Lower lobe of right lung (tissue), 2 donors: Measurements from ENCODE around the gene LINC01488. TPM values are rescaled to one million over a fixed set of nuclear protein-coding genes. Genes with fewer than 3 reads are reported as not detected.

Experiments used
- ATAC-seq, 2 donors: fragments of 200-7000 bp; cut with Tn5 transposase; one replicate each; pipeline ENCODE4 v1.9.1; 2020 to 2022; ENCODE audit warnings: mild to moderate bottlenecking in 2 of 2, moderate library complexity in 2 of 2
- DNase-seq: peaks from one replicate; pipeline ENCODE4 v3.0.0-alpha.2; 2020
- H3K27ac ChIP-seq: fragments of 200-600 bp; one replicate; pipeline ENCODE4 v1.8.0; 2022
- H3K27me3 ChIP-seq: fragments of 200-600 bp; one replicate; pipeline ENCODE4 v1.8.0; 2022; ENCODE audit warnings: low read depth
- H3K36me3 ChIP-seq: fragments of 200-600 bp; one replicate; pipeline ENCODE4 v1.8.0; 2022; ENCODE audit warnings: mild to moderate bottlenecking
- H3K4me1 ChIP-seq: fragments of 200-600 bp; one replicate; pipeline ENCODE4 v1.8.0; 2022
- H3K4me3 ChIP-seq: fragments of 200-600 bp; one replicate; pipeline ENCODE4 v1.8.0; 2022; ENCODE audit warnings: mild to moderate bottlenecking
- H3K9me3 ChIP-seq: fragments of 200-600 bp; one replicate; pipeline ENCODE4 v1.8.0; 2022
- intact Hi-C: fragments of 100-400 bp; cut with DNase I; formaldehyde crosslinking; loops from one replicate; pipeline ENCODE4 v1.11.0; 2022
- total RNA-seq: library from RNA; stranded (reverse); fragmentation: NEBNext Ultra II Directional; extraction: Animal tissue kit (Norgen Biotek cat#: 25700); gene quantifications from one replicate; pipeline ENCODE4 v1.2.1, GENCODE V29; 2021
- TF ChIP-seq, protein P1 (sequence below): fragments of 200-600 bp; IDR thresholded peaks from one replicate; pipeline ENCODE4 v1.8.0; 2022; ENCODE audit warnings: antibody characterized with exemption, mild to moderate bottlenecking
- donor health status: DM: no; HTN: yes; CAD: no; lungs with severe emphysema.

Gene LINC01488
- total RNA-seq, 1 donor from 2014 or later: not detected

DNA sequence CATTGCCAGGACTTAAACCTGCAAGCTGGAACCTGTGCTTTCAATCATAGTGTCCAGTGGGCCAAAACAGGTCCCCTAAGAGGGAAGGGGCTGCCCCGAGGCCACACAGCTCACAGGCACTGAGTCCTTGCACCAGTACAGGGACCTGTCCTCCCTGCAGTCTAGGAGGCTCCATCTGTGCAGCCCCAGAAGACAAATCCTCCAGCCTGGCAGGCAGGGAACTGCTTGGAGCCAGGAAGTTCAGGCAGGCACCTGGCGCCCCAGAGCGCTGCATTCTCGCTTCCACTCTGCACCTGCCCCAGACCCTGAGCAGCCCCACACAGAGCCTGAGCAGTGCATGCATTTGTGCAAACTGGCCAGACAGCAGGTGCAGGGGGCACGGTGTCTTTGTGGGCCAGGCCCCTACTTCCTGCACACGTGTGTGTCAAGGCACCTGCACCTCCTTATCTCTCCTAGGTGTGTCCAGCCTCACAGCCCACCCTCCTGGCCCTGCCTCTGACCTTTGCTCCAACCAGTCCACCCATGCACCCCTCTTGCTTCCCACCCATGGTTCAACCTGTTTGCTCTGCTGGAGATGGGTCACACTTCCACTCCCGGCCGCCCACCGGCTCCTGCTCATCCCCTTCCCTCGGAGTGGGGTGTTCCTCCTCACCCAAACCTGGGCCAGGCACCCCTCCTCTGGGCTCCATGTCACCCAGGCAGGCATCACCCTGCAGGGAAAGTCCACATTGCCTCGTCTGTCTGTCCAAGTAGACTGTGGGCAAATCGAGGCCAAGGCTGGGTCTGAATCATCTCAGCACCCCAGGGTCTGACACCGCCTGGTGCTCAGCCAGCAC lies 19.0 kb downstream of the LINC01488 start:
- no peak for ATAC-seq
- Histone ChIP-seq H3K4me1 (peaks cover 19% of the 10 kb centered on the region), H3K36me3 (no peaks in the 10 kb centered on the region), H3K9me3 (no peaks in the 10 kb centered on the region), H3K27me3 (no peaks in the 10 kb centered on the region), H3K4me3 (no peak overlapping the region), H3K27ac (no peak overlapping the region)
- TF ChIP-seq, protein P1, sequence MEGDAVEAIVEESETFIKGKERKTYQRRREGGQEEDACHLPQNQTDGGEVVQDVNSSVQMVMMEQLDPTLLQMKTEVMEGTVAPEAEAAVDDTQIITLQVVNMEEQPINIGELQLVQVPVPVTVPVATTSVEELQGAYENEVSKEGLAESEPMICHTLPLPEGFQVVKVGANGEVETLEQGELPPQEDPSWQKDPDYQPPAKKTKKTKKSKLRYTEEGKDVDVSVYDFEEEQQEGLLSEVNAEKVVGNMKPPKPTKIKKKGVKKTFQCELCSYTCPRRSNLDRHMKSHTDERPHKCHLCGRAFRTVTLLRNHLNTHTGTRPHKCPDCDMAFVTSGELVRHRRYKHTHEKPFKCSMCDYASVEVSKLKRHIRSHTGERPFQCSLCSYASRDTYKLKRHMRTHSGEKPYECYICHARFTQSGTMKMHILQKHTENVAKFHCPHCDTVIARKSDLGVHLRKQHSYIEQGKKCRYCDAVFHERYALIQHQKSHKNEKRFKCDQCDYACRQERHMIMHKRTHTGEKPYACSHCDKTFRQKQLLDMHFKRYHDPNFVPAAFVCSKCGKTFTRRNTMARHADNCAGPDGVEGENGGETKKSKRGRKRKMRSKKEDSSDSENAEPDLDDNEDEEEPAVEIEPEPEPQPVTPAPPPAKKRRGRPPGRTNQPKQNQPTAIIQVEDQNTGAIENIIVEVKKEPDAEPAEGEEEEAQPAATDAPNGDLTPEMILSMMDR: no peak
- intact Hi-C loops: no loop called here
- DNase-seq: peak; percentile 33

DNA sequence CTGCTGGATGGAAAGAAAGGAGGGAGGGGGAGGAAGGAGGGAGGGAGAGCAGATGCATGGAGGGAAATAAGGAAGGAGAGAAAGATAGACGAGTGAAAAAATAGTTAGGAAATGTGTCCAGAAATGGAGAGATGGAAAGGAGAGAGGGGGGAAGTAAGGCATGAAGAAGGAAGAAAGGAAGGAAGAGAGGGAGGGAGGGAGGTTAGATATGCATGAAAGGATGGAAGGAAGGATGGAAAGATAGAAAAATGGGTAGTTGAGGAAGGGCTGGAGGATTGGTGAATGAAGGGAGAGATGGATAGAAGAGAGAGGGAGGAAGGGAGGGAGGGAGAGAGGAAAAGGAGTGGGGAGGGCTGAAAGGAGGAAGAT lies 19.6 kb downstream of the LINC01488 start:
- H3K4me1 ChIP-seq: peaks cover 16% of the 10 kb centered on the region
- no peak for ATAC-seq
- no peak overlapping the region for H3K27ac ChIP-seq

DNA sequence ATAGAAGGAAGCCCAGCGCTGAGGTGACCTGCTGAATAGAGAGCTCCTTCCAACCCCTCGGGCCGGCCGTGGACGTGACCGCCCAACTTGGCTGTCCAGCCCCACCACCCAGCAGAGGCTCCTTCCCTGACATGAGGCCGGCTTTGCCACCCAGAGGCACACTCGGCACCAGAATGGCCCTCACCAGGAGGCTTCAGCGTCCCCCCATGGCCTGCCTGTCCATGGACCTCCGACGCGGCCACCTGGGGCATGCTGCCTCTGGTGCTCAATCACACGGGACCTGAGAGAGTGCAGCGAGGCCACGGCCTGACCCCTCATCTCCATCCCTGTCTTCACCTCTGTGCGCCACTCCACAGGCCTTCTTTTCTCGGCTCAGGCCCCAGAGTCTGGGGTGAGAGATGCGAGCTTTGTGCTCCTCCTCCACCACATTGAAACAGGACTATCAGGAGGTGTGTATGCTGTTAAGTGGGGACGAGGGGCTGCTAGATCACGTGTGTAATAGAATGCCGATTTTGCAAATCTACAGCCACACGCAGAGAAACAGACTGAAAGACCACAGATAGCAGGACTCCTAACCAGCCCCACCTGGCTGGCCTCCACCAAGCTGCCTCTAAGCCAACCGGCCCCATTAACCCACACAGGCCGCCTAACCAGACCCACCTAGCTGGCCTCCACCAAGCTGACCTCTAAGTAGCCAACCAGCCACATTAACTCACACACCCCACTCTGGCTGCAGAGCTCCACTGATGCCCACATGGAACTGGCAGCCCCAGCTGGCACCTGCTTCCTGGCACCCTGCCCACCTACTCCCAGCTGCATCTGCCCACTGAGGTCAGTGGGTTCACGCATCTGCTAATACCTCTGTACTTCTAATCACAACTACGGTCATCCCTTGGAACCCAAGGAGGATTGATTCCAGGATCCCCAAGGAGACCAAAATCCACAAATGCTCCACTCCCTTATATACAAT lies 20.7 kb downstream of the LINC01488 start:
- Histone ChIP-seq H3K27ac (no peak overlapping the region), H3K36me3 (no peaks in the 10 kb centered on the region), H3K4me1 (peaks cover 5% of the 10 kb centered on the region), H3K9me3 (no peaks in the 10 kb centered on the region), H3K4me3 (no peak overlapping the region), H3K27me3 (no peaks in the 10 kb centered on the region)
- intact Hi-C loops: no loop called here
- TF ChIP-seq, protein P1: no peak
- no peak for DNase-seq
- peak in 1 of 2 donors; percentile 21 for ATAC-seq

More for the DNA sequence above, 19.6 kb downstream of the LINC01488 start:
- H3K4me3 ChIP-seq: no peak overlapping the region
- DNase-seq: no peak
- intact Hi-C loops: no loop called here
- H3K36me3 ChIP-seq: no peaks in the 10 kb centered on the region
- no peaks in the 10 kb centered on the region for H3K27me3 ChIP-seq
- TF ChIP-seq, protein P1: no peak
- H3K9me3 ChIP-seq: no peaks in the 10 kb centered on the region

DNA sequence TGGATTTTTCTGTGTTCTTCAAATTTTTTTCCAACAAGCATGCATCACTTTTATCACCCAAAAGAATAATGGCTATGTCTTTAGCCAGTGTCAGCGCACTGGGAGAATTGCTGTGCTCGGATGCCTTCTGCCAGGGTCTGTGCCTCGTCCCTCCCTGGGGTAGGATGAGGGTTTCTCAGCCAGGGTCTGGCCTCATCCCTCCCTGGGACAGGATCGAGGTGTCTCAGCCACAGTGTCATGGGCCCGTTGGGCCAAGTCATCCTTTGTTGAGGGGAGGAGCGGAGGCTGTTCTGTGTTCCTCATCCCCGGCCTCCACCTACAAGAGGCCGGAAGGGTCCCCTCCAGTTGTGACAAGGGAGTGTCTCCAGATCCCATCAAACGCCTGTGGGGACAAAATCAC lies 22.7 kb downstream of the LINC01488 start:
- H3K4me3 ChIP-seq: no peak overlapping the region
- H3K36me3 ChIP-seq: no peaks in the 10 kb centered on the region
- ATAC-seq: no peak
- H3K9me3 ChIP-seq: no peaks in the 10 kb centered on the region
- H3K27ac ChIP-seq: no peak overlapping the region
- TF ChIP-seq, protein P1: no peak
- H3K4me1 ChIP-seq: no peaks in the 10 kb centered on the region
- no peaks in the 10 kb centered on the region for H3K27me3 ChIP-seq
- no peak for DNase-seq
- intact Hi-C loops: no loop called here

DNA sequence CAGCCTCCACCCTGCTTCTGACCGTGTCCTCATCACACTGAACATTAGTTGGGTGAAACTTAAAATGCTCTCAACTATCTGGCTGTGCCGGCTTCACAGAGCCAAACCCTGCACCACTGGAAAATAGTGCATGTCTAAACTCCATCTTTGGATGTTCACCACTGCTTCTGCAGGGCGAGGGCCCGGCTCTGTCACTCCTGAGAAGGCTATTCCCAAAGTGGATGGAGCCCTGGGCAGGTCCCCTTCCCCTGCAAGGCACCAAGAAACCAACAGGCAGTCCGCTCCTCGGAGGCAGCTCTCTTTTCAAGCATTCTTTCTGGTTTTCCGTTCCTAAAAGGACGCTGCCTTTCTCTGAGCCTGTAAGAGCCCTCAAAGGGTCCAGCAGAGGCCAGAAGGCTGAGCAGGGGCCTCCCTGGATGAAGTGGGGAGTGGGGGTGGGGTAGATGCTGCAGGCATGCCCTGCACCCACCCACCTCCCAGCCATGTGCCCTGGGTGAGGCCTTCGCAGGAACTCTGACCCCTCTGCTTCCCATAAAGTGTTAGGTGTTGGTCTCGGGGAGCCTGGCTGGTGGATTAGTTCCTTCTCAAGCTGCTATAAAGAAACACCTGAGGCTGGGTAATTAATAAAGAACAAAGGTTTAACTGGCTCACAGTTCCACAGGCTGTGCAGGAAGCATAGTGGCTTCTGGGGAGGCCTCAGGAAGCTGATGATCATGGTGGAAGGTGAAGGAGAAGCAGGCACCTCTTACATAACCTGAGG lies 23.3 kb downstream of the LINC01488 start:
- intact Hi-C loops: no loop called here
- H3K9me3 ChIP-seq: no peaks in the 10 kb centered on the region
- H3K27me3 ChIP-seq: no peaks in the 10 kb centered on the region
- no peaks in the 10 kb centered on the region for H3K36me3 ChIP-seq
- no peaks in the 10 kb centered on the region for H3K4me1 ChIP-seq
- peak; percentile 18 for DNase-seq
- TF ChIP-seq, protein P1: no peak
- no peak overlapping the region for H3K4me3 ChIP-seq
- ATAC-seq: no peak
- H3K27ac ChIP-seq: no peak overlapping the region
